Left forelimb (tissue), 1 donor: Measurements from ENCODE around the gene DGKD.
"Not testable (repeated sequence)": the region's sequence is repeated elsewhere in the genome, so short reads cannot be mapped to it uniquely, and the experiment has no call there.

Source experiments
- DNase-seq: peaks from one replicate; pipeline ENCODE4 v3.0.0-alpha.2; 2018; ENCODE audit warnings: low spot score

Gene DGKD

GRCh38 chr2:233360771-233361176 lies 6.5 kb downstream of the DGKD start:
- no peak for DNase-seq

GRCh38 chr2:233361297-233361696 lies 7.0 kb downstream of the DGKD start:
- DNase-seq, result no peak

GRCh38 chr2:233362742-233363141 lies 8.4 kb downstream of the DGKD start:
- no peak for DNase-seq

- DNase-seq, result no peak
Observed at GRCh38 chr2:233363744-233364235, 9.5 kb downstream of the DGKD start.

GRCh38 chr2:233365861-233366520 lies 11.7 kb downstream of the DGKD start:
- no peak for DNase-seq

- no peak for DNase-seq
Observed at GRCh38 chr2:233367586-233367985, 13.3 kb downstream of the DGKD start.

GRCh38 chr2:233368756-233369155 lies 14.5 kb downstream of the DGKD start:
- no peak for DNase-seq

GRCh38 chr2:233369462-233369861 lies 15.2 kb downstream of the DGKD start:
- no peak for DNase-seq

- DNase-seq, result no peak
Observed at GRCh38 chr2:233369897-233370685, 15.8 kb downstream of the DGKD start.

- DNase-seq, result no peak
Observed at GRCh38 chr2:233371641-233372040, 17.3 kb downstream of the DGKD start.

- no peak for DNase-seq
Observed at GRCh38 chr2:233372855-233373254, 18.6 kb downstream of the DGKD start.

GRCh38 chr2:233373316-233373715 lies 19.0 kb downstream of the DGKD start:
- DNase-seq, result no peak

- not testable (repeated sequence) for DNase-seq
Observed at GRCh38 chr2:233374776-233375175, 20.5 kb downstream of the DGKD start.

- DNase-seq, result no peak
Observed at GRCh38 chr2:233375490-233376314, 21.4 kb downstream of the DGKD start.

- DNase-seq, result no peak
Observed at GRCh38 chr2:233379034-233379433, 24.7 kb downstream of the DGKD start.

- no peak for DNase-seq
Observed at GRCh38 chr2:233379441-233379840, 25.1 kb downstream of the DGKD start.

- DNase-seq, result no peak
Observed at GRCh38 chr2:233380132-233380895, 26.0 kb downstream of the DGKD start.

- no peak for DNase-seq
Observed at GRCh38 chr2:233380995-233381637, 26.8 kb downstream of the DGKD start.

GRCh38 chr2:233381638-233381995 lies 27.3 kb downstream of the DGKD start:
- no peak for DNase-seq

- DNase-seq, result no peak
Observed at GRCh38 chr2:233384015-233384414, 29.7 kb downstream of the DGKD start.

GRCh38 chr2:233384811-233385488 lies 30.7 kb downstream of the DGKD start:
- DNase-seq, result no peak
